Spinal cord (tissue), 10 donors: ENCODE data around the gene ZBTB16. TPM values are rescaled to one million over a fixed set of nuclear protein-coding genes. Genes with fewer than 3 reads are reported as not detected.

Source experiments
- DNase-seq, 6 donors: peaks; one replicate each; pipeline versions ENCODE4 v3.0.0 to v3.0.0-alpha.2; 2013 to 2015; ENCODE audit warnings: low spot score in 6 of 6, low read depth in 4 of 6
- H3K27ac ChIP-seq: one replicate; pipeline ENCODE4 v1.5.1; 2013; ENCODE audit warnings: low read depth, low read length, control low read depth
- H3K27me3 ChIP-seq: one replicate; pipeline ENCODE4 v1.6.1; 2013; ENCODE audit warnings: low read length; ENCODE audit not compliant: control insufficient read depth, insufficient read depth
- H3K36me3 ChIP-seq: one replicate; pipeline ENCODE4 v1.6.1; 2013; ENCODE audit warnings: low read length; ENCODE audit not compliant: control insufficient read depth, insufficient read depth
- H3K4me1 ChIP-seq: one replicate; pipeline ENCODE4 v1.6.1; 2013; ENCODE audit warnings: low read length; ENCODE audit not compliant: control insufficient read depth, insufficient read depth
- H3K4me3 ChIP-seq: one replicate; pipeline ENCODE4 v1.5.1; 2013; ENCODE audit warnings: low read depth, low read length, control low read depth
- H3K9me3 ChIP-seq: one replicate; pipeline ENCODE4 v1.6.1; 2013; ENCODE audit warnings: low read length; ENCODE audit not compliant: control insufficient read depth, insufficient read depth
- WGBS: methylation state at CpG from one replicate; pipeline ENCODE4 v1.1.5; 2013; ENCODE audit warnings: missing lambda C conversion rate; ENCODE audit not compliant: insufficient coverage; 5-methylcytosine and 5-hydroxymethylcytosine counted together
- polyA plus RNA-seq, 2 donors: library from polyadenylated mRNA; unstranded; fragments of 120-200 nt; gene quantifications; one replicate each; pipeline ENCODE4 v1.2.1, GENCODE V29; 2013; ENCODE audit not compliant: insufficient read length in 2 of 2
- total RNA-seq, 2 donors: library from RNA; depleted of rRNA in 1 of 2; stranded (reverse); fragments of 120-200 nt in 1 of 2; fragments of >200 nt in 1 of 2; gene quantifications; one replicate each; pipeline versions ENCODE4 v1.2.3 to v1.2.4, GENCODE V29; 2013 to 2014
- donor health status: healthy.

ZBTB16 gene
- total and polyA plus RNA-seq, 4 donors = 4.5 to 17.9 (median 9.2) TPM

- H3K4me3 ChIP-seq = no peak overlapping the region
- no peaks in the 10 kb centered on the region for H3K27me3 ChIP-seq
- peaks cover 5% of the 10 kb centered on the region for H3K9me3 ChIP-seq
- no peak for DNase-seq
- WGBS = no CpG with 5 or more reads among the region's 7 CpGs
- peaks cover 3% of the 10 kb centered on the region for H3K4me1 ChIP-seq
- no peaks in the 10 kb centered on the region for H3K36me3 ChIP-seq
- H3K27ac ChIP-seq = no peak overlapping the region
These were observed 237.3 kb downstream of the ZBTB16 start for GRCh38 chr11:114296605-114297372.

GRCh38 chr11:114297806-114298709, 238.5 kb downstream of the ZBTB16 start:
- DNase-seq = no peak
- H3K9me3 ChIP-seq = peaks cover 9% of the 10 kb centered on the region
- H3K4me3 ChIP-seq = no peak overlapping the region
- H3K27me3 ChIP-seq = no peaks in the 10 kb centered on the region
- peaks cover 3% of the 10 kb centered on the region for H3K4me1 ChIP-seq
- WGBS = 83% methylated on average over 7 of the region's 8 CpGs
- H3K36me3 ChIP-seq = no peaks in the 10 kb centered on the region
- no peak overlapping the region for H3K27ac ChIP-seq

GRCh38 chr11:114298710-114299109, 239.2 kb downstream of the ZBTB16 start:
- H3K9me3 ChIP-seq = peaks cover 9% of the 10 kb centered on the region
- H3K4me1 ChIP-seq = peaks cover 3% of the 10 kb centered on the region
- H3K27ac ChIP-seq = no peak overlapping the region
- no peak for DNase-seq
- H3K27me3 ChIP-seq = no peaks in the 10 kb centered on the region
- no peaks in the 10 kb centered on the region for H3K36me3 ChIP-seq
- 82% methylated on average over 2 of the region's 2 CpGs for WGBS
- H3K4me3 ChIP-seq = no peak overlapping the region

Other genes starting within 250 kb of the ZBTB16 start
- 10 to 100 TPM; 27.6 to 38.1 TPM for gene USP28, start 184.1 kb upstream of the ZBTB16 start, total RNA-seq
- gene USP28, start 184.1 kb upstream of the ZBTB16 start, polyA plus RNA-seq = 10 to 100 TPM; 21.9 to 29.8 TPM
- gene HTR3B, start 154.9 kb upstream of the ZBTB16 start, total RNA-seq = under 1 TPM in 1 of 2 donors, not detected in 1; 0.79 TPM
- gene HTR3B, start 154.9 kb upstream of the ZBTB16 start, polyA plus RNA-seq = under 1 TPM; 0.13 to 0.86 TPM
- gene HTR3A, start 84.6 kb upstream of the ZBTB16 start, total RNA-seq = 10 to 100 TPM in 1 of 2 donors, under 1 TPM in 1; 0.28 to 23.0 TPM
- under 1 TPM; 0.38 to 0.59 TPM for gene HTR3A, start 84.6 kb upstream of the ZBTB16 start, polyA plus RNA-seq
- gene NNMT, start 236.7 kb downstream of the ZBTB16 start, total RNA-seq = 1 to 10 TPM; 2.5 to 3.4 TPM
- under 1 TPM; 0.47 to 0.87 TPM for gene NNMT, start 236.7 kb downstream of the ZBTB16 start, polyA plus RNA-seq